HG02588 (cell line): ENCODE data around the gene FADS3.

Experiments used
- ATAC-seq: cut with Tn5 transposase; IDR thresholded peaks from one replicate; pipeline ENCODE4 v1.9.1; 2021; ENCODE audit warnings: mild to moderate bottlenecking, moderate library complexity; ENCODE audit not compliant: unreplicated experiment

The FADS3 gene

DNA sequence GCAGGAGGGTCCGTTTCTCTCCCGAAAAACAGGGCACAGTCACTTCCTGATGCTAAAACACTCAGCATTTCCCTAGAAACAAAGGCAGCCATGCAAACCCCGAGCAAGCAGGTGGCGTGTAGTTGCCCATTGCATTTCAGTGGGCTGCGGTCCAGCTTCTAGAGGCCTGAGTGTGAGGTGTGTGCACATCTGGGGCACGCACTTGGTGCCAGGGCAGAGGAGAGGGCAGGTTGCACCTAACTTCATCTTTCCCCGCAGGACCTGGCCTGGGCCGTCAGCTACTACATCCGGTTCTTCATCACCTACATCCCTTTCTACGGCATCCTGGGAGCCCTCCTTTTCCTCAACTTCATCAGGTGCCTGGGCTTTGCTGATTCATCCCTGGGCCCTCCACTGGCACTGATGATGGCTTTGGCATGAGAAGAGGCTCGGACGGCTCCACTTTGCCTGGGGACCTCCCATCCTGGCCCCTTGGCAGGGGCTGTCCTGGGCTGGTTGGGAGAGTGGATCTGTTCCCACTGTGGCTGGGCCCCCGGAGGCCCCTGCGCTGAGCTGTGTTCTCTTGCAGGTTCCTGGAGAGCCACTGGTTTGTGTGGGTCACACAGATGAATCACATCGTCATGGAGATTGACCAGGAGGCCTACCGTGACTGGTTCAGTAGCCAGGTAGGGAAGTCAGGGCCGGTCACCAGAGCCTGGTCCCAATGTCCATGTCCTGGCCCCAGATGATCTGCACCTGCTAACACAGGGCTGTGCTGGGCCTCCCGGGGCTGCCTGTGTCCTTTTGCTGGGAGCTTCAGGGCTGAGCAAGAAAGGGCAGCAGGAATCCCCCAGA, 28.4 kb downstream of the FADS3 start:
- no peak for ATAC-seq

DNA sequence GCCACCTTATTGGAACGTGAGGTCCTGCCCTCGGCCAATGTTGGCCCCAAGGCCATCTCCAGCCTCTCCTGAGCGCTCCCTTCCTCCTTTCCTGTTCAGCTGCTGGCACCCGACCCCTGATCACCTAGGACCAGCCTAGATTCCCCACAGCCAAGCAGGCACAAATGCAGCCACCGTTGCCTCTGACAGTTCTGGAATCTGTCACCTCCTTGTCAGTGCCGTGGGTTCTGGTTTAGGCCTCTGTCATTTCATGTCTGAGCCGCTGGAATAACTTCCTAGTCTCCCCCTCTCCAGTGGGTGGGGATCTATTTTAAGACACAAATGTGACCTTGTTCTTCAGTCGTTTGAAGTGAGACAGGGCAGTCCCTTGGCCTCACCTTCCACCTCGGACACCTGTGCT, 29.7 kb downstream of the FADS3 start:
- ATAC-seq: no peak

DNA sequence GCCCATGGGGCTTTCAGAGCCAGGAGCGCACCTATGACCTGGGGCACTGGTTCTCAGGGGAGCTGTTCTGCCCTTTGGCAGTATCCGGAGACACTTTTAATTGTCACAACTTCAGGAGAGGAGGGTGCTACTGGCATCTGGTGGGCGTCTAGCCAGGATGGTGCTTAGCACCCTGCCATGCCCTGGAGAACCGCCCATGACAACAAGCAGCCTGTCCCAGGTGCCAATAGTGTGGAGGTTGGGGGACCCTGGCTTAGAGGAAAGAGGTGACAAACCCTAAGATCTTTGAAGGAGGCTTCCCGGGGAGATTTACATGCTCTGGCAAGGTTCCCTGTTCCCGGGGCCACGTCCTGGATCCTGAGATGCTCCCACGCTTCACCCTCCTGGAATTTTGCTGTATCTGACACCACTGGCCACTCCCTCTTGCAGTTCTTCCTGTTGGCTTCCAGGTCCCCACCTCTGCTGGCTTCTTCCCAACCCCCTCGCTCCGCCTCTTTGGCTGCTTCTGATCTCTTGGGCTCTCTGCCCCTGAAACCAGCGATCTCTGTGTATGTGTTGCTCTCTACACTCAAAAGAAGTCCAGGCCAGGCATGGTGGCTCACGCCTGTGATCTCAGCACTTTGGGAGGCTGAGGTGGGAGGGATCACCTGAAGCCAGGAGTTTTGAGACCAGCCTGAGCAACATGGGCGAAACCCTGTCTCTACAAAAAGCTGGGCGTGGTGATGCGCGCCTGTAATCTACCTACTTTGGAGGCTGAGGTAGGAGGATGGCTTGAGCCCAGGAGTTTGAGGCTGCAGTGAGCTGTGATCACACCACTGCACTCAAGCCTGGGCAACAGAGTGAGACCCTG, 31.1 kb downstream of the FADS3 start:
- ATAC-seq: no peak

DNA sequence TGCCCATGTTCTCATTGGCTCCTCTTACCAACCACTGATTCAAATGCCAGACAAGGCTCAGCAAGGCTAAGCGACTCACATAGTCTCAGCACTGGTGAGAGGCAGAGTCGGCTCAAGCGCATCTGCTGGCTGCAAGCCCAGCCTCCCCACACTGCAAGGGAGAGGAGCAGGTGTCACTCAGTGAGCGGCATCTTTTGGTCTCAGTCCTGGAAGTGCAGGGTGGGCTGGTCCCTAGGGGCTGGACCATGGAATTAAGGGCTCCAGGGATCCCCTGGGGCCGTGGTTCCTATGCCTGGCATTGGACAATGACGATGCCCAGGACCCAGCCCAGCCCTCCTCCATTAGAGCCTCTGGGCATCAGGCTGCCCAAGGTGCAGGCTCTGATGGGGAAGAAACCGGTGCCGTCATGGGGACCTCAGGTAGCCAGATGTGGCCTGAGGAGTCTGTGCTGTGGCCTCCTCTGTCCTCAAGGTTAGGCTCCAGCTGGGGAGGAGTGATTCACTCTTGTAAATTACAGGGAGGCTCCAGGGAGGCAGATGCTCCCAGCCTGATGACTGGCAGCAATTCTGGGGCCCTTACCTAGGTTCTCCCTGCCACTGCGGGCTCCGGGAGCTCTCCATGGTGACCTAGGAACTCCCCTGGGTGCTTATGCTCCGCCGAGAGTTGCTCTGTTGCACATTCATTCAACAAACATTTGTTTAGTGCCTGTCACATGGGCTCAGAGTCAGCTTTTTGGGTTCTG, 35.2 kb downstream of the FADS3 start:
- ATAC-seq: no peak

DNA sequence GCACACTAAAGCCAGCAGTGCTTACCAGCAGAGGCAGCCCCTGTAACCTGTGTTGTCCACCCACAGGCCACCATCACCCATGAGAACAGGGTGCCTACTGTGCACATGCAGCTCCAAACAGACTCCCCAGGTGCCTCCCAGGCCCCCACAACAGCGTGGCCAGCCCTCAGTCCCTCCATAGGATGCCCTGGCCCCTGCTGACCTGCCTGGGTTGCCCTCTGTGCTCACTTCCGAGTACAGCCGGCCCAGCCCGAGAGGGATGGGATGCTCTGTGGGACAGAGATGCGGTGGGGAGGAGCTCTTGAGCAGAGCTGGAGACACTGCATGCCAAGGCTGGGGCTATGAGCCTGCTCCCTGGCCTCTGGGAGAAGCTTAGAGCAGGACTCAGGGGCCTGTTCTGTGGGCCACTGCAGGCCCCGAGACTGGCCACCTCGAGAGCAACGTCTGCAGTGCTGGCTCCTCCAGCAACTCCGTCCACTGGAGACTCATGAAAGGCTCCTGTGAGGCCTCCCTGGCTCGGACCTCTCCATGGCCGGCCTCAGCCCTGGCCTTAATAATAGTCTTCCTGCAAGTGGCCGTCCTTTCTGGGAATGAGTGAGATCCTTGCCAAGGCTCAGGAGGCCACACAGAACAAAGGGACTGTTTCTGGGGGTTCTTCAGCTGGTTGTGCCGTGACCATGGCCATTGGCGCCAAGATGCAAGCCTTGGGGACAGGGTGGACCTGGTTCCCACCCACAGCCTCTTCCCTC, 36.2 kb downstream of the FADS3 start:
- ATAC-seq: no peak

DNA sequence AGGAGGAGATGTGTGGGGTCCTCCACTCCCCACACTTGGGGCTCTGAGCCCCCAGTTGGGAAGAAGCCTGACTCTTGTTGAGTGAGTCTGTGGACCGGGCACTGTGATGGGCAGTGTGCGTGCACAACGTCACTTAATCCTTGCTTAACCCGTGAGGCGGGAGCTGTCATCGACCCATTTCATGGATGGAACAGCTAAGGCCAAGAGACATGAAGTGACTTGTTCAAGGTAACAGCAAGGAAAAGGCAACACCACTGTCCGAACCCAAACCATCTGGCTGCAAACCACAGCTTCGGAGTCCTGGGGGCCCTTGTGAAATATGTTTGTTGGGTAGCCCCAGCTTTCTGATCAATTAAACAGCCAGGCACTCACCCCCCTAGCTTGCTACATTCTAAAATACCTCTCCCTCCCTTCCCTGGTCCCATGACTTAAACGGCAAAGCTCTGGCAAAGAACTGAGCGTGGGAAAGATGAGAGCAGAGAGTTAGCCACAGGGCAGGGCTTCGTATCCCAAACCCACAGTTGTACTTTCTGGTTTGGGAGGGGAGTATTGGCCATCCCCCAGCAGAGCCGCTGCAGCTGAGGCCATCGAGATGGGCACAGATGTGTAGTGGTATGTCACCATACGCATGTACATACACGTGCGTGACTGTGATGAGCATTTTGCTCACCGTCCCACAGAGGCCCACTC, 37.0 kb downstream of the FADS3 start:
- no peak for ATAC-seq

DNA sequence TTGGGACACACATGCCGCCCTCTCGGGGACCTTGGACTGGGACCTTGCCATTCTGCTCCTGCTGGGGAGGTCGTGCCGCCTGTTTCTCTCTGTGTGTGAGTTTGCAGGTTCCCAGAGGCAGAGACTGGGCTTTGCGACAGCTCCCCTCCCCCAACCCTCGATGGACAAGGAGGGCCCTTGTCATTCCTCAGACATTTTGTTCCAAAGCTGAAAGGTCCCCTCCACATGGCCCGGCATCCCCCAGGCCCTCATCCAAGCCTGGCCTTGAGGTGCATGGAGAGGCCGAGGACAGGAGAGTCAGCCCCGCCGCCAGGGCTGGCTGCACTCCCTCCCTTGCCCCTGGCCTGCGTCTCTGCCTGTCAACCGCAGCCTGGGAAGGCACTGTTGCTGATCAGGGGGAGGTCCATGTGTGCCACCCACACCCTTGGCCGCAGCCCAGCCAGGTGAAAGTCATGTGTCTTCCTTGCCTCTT, 37.6 kb downstream of the FADS3 start:
- ATAC-seq: no peak

DNA sequence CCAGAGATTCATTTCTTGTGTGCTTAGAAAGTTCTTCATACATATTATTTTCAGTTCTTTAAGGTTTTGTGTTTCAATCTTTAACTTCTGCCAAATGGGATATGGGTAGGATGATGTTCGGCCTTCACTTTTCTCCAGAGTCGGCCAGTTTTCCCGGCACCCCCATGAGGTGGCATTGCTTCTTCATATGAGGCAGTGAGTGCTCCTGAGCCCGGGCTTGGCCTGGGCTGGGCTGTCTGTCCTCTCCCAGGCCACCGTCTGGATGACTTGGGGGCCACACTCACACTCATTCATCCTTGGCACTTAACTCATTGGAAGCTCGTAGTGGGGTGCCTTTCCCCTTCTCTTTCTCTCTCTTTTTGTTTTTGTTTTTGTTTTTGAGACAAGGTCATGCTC, 39.4 kb downstream of the FADS3 start:
- no peak for ATAC-seq

DNA sequence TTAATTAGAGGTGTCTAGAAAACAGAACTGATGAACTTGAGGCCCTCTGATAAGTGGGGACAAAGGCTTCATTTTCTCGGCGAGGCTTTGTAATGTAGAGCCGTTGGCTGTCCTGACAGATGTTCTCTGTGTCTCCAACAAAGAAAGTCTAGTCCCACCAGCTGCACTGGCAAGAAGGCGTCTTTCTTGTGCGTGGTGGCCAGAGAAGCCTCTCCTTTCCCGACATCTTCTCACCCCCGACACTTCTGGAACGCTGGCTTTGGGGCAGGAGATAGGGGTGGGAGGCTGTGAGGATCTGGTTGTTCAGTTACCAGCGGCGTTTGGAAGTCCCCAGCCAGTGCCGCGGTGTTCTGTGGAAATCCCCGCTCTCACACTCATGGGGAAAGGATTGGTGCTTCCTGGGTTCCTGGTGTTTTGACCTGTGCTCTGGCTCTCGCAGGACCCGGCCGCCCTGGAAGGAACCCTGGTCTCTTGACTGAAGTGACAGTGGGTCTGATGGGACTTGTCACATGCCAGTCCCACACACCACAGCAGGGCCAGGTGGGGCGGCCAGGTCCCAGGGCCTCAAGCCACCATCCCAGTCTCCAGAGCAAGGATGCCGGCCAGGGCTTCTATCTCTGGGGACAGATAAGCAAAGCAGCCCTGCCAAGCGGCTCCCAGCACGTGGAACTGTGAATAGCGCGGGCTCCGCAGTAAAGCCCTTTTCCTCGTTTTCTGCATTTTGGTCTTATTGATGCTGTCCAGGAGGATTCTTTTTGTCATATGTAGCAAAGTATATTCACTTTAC, 40.0 kb downstream of the FADS3 start:
- ATAC-seq: no peak

DNA sequence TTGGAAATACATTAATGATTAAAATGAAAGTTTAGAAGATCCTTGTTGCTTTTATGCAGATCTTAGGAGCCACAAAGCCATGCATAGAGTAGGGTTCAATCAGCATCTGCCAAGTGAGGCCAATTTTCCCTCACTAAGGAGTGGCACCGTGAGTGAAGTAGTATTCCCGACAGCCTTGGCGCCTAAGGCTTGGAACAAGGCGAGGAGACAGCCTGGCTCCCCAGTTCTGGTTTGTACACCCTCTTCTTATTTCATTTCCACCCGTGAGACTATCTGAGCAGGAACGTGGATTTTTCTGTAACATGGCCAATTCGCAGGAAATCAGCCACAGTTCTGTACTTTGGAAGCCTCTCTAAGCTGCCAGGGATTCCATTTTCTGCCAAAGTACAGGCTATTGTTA, 40.7 kb downstream of the FADS3 start:
- ATAC-seq: no peak

DNA sequence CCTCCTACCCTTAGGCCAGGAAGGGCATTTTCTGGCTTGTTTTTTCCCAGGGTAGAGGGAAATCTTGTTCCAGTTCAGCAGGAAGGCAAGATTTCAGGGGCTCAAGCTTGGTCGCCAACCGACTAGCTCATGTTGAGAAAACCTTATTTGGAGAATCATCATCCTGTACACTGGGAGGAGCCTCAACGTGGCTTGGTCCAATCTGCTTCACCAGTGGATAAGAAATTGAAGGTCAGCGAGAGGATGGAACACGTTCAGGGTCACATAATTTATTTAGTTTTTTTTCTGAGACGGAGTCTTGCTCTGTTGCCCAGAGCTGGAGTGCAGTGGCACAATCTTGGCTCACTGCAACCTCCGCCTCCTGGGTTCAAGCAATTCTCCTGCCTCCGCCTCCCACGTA, 42.7 kb downstream of the FADS3 start:
- no peak for ATAC-seq

DNA sequence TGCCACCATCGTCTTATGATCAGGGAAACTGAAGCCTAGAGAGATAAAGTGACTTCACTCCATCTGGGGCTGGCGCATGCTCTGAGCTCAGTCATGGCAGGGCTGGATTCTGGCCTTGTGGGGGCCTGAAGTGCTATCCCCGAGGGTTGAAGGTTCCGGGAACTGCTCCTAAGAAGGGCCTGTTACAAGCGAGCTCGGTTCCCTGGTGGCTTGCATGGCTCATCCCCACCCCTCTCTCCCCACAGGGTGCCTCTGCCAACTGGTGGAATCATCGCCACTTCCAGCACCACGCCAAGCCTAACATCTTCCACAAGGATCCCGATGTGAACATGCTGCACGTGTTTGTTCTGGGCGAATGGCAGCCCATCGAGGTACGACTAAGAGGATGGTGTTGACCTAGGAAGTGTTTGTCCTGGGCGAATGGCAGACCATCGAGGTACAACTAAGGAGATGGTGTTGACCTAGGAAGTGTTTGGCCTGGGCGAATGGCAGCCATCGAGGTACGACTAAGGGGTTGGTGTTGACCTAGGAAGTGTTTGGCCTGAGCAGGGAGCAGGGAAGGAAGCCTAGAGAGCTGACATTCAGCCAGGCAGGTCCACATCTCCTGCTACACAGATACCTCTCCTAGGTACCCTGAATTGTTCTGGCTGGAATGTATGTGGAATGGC, 43.3 kb downstream of the FADS3 start:
- no peak for ATAC-seq

DNA sequence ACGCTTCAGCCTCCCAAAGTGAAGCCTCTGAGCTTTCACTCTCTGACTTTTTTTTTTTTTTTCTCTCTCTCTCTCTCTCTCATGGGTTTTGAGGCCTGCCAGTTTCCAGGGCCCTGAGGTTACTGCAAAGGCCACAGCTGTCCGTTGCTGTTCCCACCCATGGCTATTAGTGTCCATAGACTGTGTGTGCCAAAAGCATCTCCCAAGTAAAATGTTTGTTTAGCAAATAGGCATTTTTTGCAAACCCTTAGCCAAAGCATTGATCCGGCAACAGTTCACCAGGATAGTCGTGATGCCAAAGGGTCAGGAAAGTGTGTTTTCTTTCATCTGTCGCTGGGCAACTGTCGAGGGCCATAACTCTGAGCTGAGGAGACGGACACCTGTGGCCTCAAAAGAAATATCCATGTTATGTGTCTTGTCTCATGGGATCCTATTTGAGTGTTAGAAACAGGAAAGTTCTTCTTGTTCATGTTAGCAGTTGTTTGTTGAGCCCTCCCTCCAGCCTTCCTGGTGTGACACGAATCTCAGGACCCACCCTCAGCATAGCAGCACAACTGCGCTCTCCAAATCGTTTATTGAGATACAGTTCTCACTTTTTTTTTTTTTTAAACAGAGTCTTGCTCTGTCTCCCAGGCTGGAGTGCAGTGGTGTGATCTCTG, 44.9 kb downstream of the FADS3 start:
- no peak for ATAC-seq

DNA sequence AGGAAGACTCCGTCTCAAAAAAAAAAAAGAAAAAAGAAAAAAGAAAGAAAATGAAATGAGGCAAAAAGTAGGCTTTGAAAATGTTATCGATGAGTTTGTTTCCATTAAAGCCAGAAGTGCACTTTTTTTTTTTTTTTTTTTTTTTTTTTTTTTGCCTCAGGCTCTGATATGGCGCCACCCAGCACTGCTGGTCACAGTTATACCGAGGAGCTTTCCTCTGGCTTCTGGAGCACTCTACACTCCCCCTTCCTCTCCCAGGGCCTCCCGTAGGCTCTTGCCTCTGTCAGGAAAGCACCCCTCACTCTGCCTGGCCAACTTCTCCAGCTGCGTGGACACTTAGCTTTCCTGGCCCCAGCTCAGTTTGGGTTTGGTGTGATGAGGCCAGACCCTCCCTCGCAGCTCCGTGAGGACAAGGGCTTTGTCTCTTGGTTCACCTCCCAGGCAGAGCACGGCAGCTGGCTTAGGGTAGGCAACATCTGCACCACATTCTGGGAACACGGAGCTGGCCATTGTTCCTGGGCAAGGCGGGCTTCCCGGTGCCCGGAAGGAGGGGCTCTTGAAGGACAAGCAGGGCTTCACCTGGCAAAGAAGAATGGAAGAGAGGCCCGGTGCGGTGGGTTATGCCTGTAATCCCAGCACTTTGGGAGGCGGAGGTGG, 46.3 kb downstream of the FADS3 start:
- no peak for ATAC-seq

DNA sequence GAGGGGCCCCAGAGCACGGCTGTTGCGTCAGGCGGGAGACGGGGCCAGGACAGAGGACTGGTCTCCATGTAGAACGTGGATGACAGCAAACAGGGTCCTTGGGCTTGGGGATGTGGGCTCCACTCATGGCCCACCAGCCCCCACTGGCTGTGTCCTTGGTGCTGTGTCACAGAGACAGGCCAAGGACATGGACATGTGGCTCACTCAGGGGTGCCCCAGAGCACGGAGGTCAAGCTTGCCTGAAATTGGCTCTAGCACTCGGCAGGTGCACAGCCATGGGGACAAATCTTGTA, 48.9 kb downstream of the FADS3 start:
- no peak for ATAC-seq

DNA sequence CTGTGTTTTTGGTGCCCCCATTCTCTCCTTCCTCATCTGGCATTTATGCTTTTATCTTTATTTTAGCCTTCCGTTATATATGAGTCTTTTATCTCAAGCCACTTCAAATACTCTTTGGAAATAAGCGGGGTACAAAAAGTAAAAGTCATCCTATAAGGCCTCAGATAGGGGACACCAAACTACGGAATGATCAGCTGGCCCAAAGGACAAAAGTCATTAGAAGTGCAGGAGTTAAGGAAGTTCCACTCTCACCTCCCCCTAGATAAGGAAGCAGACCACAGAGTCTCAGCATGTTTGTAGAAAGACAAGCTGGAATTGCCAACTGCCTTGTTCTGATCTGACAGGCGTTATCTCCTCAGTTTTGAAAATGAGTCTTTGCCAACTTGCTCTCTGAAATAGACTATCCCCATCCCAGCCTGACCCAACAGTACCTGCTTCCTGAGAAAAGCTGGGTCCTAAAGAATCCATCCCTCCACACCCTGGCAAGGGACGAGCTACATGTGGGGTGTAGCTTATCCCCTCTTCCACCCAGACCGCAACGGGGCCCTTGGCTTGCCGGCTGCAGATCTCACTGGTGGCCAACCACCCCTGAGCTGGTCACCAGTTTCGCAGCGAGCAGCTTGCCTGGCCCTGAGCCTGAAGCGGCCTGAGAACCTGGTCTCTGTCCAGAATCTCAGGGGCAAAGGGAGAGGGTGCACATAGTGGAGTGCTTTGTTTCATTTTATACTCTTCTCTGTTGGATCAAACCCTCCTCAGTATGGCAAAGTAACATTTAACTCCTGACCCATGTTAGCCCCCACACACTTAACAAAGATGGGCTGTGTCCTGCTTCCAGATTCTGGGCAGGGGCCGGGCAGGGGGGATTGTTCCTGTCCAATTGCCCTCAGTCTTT, 49.5 kb downstream of the FADS3 start:
- ATAC-seq: no peak

DNA sequence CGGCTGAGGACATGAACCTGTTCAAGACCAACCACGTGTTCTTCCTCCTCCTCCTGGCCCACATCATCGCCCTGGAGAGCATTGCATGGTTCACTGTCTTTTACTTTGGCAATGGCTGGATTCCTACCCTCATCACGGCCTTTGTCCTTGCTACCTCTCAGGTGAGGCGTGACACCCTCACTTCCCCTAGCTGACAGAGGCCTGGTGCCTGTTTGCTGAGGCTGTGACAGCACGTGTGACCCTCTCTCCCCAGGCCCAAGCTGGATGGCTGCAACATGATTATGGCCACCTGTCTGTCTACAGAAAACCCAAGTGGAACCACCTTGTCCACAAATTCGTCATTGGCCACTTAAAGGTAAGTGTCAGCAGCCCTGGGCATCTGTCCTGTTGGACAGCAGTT, 51.0 kb downstream of the FADS3 start:
- no peak for ATAC-seq
